GM21390 (cell line): ENCODE data around the gene MED13L.

Experiments
- ATAC-seq: cut with Tn5 transposase; IDR thresholded peaks from one replicate; pipeline ENCODE4 v1.9.1; 2021; ENCODE audit not compliant: unreplicated experiment

The MED13L gene

DNA sequence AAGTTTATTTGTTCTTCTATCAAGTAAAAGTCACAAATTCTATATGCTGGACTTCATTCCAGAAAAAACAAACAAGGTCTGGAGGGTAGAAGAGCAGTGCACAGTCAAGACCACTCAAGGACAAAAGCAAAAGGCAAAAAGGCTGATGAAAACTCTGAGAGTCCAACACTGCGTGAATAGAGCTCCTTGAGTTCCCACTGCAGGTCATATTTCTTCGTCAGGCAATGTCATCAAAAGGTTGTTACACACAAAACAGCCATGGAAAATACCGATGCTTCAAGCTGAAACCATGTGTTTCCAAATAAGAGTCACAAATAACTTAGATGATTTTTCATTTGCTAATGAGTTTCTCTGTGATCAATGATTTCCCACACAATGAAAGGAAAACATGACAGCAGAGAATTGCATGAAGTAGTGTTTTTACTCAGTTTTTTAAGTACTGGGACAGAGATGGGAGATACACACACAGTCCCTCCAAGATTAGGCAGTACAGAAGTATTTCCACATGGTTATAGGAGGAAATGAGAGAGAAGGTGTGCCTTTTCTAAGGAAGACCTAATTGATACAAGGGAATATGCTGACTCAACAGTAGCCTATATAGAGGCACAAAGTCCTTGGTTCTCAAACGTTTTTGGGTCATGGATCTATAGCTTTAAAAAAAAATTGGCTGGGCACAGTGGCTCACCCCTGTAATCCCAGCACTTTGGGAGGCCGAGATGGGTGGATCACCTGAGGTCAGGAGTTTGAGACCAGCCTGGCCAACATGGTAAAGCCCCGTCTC is 177.7 kb downstream of the MED13L start:
- ATAC-seq: no peak

DNA sequence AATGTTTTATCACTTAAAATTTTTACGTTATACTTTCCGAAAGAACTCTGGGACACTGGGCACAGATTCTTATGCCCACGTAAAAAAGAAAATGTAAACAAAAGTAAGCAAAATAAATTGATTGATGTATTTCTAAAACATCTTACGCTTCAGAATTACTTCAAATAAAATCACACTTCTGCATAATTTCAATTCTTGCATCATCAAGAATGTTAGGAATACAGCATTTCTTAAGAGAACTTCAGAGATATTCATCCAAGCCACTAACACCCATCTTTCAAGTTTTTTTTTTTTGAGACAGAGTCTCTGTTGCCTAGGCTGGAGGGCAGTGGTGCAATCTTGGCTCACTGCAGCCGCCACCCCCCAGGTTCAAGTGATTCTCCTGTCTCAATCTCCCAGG is 180.6 kb downstream of the MED13L start:
- ATAC-seq: no peak

DNA sequence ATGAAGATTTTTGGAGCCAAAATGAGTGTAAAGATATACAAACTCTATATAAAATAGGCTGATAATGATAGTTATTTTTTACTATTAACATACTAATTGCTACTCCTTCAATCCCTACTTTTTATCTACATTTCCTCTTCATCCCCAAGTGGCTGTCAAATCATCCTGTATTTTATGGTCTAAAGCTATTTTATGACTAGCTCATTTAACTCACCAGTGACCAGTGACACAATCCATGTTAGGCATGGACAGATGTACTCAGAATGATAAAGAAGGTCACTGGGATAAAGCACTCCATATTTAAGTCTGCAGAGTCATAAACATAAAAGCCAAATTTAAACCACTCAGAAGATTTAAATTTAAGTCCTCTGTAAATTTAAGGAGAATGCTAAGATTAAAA is 183.0 kb downstream of the MED13L start:
- ATAC-seq: no peak

DNA sequence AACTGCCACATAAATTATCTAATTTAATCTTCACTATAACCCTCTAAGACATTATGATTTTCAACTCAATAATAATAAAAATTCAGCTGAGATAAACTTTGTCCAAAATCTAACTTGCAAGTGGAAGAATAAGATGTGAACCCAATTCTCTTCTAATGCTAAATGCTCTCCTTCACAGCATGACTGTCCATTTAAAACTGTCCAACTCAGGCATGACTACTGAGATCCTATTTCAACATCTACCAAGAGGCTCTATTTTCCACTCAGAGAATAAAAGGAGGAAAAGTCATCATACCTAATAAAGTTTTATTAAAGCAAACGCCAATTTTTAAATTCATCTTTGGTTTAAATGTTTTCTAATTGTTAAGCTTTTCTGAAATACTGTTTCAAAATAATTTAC is 183.6 kb downstream of the MED13L start:
- no peak for ATAC-seq

DNA sequence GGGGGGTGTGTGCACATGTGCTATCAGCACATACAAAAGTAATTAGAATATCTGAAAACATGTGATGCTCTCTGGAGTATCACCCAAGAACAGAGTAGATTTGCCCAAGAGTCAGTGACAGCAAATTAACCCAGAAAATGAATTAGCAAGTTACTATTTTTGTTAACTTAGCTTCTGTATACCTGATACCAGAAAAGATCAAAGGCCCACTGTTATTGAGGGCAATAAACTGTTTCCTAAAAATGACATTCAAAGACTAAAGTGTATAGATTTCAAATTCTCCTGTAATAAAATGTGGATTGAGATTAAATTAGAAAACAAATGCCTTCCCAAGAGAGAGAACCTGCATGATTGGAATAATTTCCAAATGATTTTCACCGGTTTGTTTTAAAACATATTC is 184.7 kb downstream of the MED13L start:
- no peak for ATAC-seq

DNA sequence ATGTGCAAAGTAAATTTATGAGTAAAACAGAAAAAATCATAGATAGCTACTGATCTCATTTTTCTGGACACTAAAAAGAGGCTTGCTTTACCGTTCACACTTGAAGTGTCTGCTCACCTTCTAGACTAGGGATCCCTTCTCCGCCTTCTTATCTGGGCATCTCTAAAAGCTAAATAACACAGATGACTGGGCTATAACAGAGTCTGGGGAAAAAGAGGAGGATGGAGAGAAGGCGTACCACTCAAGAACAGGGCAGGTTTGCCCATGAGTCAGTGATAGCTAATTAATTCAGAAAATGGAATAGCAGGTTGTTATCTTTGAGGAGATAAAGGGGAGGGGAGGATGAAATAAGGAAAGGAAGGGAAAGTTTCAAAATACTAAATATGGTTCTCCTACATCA is 185.3 kb downstream of the MED13L start:
- no peak for ATAC-seq

DNA sequence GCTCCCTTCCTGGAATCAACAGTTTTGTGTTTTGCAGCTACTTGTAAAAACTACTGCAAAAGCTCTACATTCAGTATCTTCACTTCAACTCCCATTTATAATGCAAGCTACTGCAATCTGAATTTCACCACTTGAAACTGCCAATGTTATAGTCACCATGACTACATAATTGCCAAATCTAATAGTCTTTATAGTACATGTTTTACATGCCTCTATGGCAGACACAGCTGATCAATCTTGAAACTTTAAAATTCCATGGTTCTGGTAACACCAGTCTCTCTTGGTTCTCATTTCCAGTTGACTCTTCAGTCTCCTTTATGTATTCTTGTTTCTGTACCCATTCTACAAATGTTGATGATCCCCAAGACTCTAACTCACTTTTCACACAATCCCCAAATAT is 185.9 kb downstream of the MED13L start:
- no peak for ATAC-seq

DNA sequence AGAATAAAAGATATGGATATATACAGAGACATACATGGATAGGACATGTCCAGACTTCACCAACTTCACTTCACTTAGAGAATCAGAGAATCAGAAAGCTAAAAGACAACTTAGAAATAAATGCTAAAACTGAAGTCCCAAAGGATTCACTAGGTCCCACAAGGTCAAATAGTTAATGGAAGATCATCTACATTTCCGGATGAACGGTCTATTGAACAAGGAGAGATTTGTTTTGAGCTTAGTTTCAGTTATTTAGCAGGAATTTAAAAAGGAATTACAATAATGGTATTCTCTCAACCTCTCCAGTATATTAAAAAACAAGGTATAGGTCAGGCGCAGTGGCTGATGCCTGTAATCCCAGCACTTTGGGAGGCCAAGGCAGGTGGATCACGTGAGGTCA is 187.0 kb downstream of the MED13L start:
- no peak for ATAC-seq

DNA sequence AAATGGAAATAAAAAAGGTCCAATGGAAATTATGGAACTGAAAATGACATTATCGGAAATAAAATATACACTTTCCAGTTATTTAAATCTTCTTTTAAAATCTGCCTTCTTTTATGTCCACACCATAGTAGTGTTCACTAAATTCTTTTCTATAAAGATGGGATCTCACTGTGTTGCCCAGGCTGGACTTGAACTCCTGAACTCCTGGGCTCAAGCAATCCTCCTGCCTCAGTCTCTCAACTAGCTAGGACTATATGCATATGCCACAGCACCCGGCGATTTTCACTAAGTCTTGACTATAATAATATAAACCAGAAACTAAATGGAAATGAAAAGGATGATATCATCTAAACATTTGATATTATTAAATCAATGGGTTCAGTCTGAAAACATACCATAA is 188.4 kb downstream of the MED13L start:
- no peak for ATAC-seq

DNA sequence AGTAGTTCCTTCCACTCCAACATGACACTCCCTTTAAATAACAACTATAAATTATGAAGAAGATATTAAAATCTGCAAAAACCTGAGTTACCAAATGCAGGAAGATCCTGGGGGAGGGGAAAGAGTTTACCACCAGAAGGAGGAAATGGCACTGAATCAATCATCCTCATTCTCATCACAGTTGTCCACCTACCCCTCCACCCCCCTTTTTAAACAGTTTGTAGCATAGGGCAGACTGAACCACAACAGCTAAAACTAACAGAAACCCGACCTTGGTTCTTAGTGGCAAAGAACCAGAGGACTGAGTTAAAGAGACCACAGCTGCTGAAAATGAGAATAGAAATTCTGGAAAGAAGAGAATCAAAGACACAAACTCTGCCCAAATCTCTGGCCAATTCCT is 189.5 kb downstream of the MED13L start:
- ATAC-seq: no peak

DNA sequence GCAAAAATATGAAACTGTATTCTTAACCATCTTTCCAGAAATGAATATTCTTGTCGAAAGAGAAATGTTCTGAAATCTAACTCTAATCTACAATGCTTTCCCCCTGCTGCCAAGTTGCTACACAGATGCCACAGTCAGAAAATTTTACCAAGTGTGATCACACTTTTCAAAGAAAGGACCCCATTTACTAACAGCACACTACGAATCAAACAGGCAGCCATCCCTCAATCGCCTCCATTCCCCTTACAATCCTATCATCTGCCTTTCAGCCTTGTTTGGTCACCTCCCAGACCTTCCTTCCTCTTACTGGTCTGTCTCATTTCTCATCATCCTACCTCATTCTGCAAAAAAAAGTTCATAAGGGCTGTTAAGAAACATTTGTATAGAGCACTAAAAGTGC is 190.1 kb downstream of the MED13L start:
- no peak for ATAC-seq

DNA sequence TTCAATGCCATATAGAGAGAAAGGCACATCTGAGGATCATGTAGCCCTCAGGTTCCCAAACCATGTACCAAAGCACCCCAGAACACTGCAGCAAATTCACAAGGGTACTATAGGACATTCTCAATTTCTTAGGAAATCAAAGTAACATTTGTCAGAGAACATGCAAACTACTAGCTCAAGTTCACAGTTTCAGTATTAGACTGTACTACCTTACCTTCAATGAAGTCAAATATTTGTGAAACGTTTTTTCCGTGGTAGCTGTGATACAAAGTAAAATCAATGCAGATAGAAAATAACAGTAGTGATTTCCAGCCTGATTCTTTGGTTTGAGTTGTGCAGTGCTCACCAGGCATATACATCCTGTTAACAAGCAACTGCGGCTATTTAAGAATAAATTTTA is 197.1 kb downstream of the MED13L start:
- no peak for ATAC-seq

DNA sequence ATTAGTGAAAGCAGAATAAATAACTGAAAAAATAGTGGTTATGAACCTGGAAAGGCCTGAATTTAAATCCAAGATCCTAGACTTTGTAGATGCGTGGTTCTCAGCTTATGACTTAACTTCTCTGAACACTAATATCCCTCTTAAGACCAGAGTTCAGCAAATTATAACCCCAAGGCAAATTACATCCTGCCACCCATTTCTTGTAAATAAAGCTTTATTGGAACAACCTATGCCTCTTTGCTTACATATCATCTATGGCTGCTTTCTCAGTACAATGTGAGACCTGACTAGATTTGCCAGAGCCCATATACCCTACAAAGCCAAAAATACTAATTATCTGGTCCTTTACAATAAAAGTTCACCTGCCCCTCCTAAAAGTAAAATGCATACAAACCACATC is 199.1 kb downstream of the MED13L start:
- no peak for ATAC-seq

DNA sequence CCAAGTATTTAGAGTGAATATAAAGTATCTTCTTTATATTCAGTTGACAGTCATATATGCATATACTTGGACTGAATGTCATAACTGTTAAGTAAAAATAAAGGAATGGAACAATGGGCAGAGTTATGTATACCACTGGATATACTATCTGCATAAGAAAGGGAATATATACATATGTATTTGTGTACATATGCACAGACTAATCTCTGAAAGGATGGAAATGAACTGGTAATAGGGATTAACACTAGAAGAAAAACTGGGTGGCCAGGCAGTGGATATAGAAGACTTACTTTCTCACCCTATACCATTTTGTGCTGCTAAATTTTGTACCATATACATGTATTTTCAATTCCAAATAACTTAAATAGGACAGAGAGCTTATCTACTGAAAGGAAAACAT is 200.1 kb downstream of the MED13L start:
- no peak for ATAC-seq

DNA sequence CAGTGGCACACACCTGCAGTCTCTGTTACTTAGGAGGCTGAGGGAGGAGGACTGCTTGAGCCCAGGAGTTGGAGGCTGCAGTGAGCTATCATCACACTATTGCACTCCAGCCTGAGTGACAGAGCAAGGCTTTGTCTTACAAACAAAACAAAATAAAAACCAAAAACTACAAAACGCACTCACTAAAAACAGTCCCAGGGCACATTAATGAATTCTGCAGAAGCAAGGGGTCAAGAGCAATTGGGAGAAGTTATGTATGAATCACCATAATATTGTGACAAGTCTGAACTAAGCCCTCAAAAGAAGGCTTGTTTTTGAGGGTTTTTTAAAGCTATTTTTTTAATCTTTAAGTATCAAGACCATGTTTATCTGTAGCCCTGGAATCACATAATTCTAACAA is 201.1 kb downstream of the MED13L start:
- no peak for ATAC-seq

DNA sequence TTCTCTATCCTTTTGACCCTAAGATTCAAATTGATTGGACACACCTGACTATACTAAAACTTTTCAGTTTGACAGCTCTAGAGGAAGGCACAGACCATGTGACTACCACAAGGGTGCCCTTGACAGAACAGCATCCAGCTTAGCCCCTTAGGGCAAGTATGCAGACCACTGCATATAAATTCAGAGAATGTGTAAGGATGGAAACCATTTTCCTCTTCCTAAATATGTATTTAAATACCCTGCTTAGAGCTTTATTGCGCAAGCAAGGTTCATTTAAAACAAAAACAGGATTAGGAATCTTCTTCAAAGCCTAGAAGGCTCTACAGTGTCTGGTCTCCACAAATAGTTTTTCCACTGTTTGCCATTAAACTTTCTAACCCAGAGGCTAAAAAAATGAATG is 202.8 kb downstream of the MED13L start:
- no peak for ATAC-seq

DNA sequence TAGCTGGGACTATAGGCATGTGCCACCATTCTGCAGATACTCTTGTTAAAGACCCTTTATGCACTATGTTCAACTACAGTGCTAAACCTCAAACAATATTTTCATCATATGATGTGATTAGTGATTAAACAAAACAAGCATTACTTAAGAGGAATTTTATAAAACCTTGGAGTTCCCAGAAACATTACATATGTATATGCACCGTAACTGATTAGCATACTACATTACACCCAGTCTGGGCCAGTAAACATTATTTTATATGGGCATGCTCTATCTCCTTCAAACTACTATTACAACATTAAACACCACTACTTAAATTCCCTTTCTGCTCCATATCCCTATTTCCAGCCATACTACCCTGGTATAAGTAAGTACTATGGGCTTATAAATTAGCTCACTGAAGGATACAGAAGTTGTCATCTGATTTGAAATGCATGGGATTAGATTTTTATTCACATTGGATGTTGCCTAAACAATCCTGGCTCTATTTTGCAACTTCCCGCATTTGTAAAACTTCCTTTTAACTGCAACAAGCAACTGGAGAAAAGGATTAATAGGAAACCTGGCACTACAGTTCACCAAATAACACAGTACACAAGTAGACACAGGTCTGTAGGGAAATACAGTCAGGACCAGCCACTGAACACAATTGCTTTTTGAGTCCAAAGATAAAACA is 205.8 kb downstream of the MED13L start:
- ATAC-seq: no peak

DNA sequence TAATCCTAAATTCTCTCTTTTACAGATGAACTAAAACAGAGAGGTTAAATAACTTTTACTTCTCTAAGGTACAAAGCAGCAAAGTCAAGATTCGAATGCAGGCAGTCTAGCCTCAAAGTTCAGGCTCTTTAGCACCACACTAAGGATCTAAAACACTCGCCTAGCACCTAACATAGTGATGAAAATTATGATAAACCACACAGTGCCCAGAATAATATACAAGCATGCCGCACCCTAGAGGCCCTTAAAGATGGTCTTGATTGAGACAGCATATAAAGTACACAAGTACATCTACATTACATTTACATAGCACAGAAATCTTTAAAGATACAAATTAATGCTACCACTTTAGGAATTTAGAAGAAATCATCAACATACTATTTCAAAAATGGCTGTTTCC is 207.0 kb downstream of the MED13L start:
- no peak for ATAC-seq

DNA sequence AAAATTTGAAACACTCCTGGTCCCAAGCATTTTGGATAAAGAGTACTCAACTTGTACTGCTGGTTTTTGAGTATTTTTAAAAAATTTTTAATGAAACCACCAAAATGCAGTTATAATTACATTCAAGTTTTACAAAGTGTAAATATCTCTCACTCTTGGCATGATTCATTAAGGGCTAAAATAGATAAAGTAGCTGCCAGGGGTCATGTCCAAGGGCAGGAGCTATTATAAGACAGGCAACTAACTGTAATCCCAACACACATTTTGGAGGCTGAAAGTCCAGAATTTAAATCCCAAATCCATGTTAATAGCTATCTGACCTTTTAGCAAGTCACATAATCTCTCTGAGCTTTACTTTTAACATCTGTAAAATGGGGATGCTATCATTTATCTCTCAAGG is 207.6 kb downstream of the MED13L start:
- no peak for ATAC-seq

DNA sequence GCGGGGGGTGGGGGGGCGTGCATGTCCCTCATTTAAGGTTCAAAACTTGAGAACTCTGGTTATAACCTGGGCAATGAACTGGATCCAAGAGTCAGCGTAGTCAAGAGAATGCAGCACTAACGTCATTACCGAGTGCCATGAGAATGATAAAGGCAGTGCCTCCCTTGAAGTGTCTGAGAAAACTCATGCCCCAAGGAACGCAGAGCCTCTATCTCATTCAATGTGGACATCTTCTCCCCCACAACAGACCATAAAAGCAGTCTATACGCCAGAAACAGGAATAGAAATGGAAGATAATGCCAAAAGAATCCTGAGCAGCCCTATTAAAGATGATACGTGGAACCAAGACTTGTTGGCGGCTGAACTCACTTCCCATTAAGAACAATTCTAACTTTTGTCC is 208.6 kb downstream of the MED13L start:
- ATAC-seq: no peak

DNA sequence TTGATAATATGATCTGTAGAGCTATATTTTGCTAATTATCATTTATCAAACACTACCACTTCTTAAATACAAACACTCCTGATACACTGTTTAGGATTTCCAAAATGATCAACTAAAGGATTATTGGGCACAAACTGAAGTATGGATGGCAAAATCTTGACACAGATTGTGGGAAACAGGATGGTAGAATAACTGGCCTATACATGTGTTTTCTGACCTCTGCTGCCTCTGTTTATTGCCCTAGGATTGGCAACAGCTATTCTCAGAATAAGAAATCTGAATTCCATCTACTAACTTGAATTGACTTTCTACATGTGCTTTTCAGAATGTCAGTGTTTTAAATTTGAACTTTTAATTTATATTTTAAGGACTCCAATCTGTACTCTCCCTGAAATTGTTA is 209.1 kb downstream of the MED13L start:
- ATAC-seq: no peak

DNA sequence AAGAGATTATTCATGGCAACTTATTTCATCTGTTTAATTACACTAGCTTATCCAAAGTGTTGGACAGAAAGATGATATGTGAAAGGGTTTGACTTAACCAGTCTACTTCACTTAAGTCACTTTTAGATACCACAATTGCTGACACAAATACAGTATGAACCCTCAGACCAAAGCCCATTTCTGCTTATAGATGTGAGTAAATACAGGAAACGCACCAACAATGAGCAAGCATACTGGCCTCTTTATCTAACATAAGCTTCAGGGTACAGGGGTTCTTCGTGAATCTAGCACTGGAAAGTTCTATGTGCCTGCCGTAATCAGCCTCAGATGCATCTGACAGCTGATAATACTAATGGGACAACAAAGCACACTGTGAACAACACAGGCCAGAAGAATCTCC is 209.6 kb downstream of the MED13L start:
- ATAC-seq: no peak
